ENCODE data around the gene FRY.

The FRY gene

DNA sequence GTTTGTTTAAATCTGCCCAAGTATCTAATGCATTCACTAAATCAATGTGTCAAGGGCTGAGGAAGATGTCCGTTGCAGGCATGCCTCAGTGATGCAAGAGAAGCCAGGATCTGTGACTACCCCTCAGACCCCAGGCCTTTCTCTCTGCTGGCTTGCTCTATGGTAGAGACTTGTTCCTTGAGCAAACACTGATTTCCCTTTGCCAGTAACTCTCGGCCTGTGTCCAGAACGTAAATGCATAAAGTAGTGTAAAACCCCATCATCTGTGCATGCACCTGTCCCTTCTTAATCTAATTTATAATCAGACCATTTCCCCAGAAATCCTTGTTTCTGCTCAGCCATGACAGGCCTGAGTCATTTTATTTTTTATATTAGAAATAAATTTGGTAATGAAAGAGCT, 28.7 kb upstream of the FRY start:
- no peaks in the 10 kb centered on the region for H3K27me3 Mint-ChIP-seq
- H3K4me3 Mint-ChIP-seq, result no peak overlapping the region
- H3K9me3 Mint-ChIP-seq, result no peaks in the 10 kb centered on the region
- no peaks in the 10 kb centered on the region for H3K36me3 Mint-ChIP-seq (ENCODE audit: low read depth)
- no peak for ATAC-seq
- DNase-seq, result no peak
- no peaks in the 10 kb centered on the region for H3K4me1 Mint-ChIP-seq
- H3K27ac Mint-ChIP-seq, result no peak overlapping the region

DNA sequence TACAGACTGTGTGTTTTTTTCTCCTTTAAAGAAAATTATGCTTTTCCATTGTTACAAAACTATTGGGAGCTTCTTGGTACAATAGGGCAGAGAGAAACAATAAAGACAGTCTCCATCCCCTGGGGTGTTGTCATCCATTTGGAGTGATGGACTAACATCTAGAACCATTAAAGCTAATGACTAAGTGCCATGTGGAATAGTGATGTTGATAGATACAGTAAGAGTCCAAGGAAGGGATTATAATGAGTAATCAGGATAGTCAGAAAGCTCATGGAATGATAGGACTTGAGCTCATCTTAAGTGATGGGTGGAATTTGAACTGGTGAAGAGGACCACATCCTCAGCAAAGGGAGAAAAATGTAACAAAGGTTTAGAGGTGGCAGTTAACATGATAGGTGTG, 24.1 kb upstream of the FRY start:
- Mint-ChIP-seq H3K4me3 (no peak overlapping the region), H3K4me1 (no peaks in the 10 kb centered on the region), H3K27me3 (no peaks in the 10 kb centered on the region), H3K36me3 (ENCODE audit: low read depth) (no peaks in the 10 kb centered on the region), H3K9me3 (no peaks in the 10 kb centered on the region), H3K27ac (no peak overlapping the region)
- ATAC-seq (no peak), DNase-seq (no peak)

DNA sequence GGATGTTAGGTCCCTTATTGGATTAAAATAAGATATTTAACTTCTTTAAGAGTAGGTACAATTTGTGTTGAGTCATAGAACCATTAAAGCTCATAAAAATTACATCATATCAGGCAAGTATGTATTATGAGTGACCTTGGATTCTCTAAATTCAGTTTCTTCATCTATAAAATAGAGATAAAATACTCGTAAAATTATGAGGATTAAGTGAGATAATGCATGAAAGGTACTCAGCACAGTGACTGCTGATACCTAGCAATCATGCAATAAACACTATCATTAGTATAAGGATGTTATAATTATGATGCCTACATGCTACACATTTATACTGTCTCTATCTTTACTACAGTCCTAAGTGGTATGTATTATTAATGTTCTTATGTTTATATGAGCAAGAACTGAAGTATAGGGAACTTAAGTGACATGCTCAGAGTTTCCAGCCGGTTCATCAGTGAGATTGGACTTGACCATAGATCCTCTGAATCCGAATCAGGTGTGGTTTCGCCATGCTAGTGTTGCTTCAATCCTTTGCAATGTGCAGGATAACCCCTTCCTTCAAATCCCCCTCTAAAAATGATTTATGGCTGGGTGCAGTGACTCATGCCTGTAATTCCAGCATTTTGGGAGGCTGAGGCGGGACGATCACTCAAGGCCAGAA, 22.9 kb upstream of the FRY start:
- H3K27me3 Mint-ChIP-seq, result no peaks in the 10 kb centered on the region
- H3K4me1 Mint-ChIP-seq, result no peaks in the 10 kb centered on the region
- no peak overlapping the region for H3K27ac Mint-ChIP-seq
- H3K36me3 Mint-ChIP-seq (ENCODE audit: low read depth), result no peaks in the 10 kb centered on the region
- no peaks in the 10 kb centered on the region for H3K9me3 Mint-ChIP-seq
- DNase-seq (no peak), ATAC-seq (no peak)
- no peak overlapping the region for H3K4me3 Mint-ChIP-seq

DNA sequence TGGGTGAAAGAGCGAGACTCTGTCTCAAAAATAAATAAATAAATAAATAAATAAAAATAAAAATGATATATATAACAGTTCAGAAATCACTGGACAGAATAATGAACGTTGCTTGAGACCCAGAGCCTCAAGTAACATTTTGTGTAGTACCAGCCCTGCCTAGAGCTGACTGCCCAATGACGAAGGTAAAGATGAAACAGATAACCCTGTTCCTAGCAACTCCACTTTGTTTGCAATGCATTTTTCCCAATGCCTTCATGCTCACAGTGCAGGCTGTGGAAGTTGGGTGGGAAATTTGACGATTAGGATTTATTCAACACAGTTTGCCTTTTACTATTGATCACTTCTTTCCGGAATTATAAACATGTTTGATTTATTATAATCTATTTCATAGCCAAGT, 22.2 kb upstream of the FRY start:
- DNase-seq, result no peak
- no peak for ATAC-seq
- no peaks in the 10 kb centered on the region for H3K27me3 Mint-ChIP-seq
- H3K4me1 Mint-ChIP-seq, result no peaks in the 10 kb centered on the region
- H3K4me3 Mint-ChIP-seq, result no peak overlapping the region
- H3K27ac Mint-ChIP-seq, result no peak overlapping the region
- H3K9me3 Mint-ChIP-seq, result no peaks in the 10 kb centered on the region
- H3K36me3 Mint-ChIP-seq (ENCODE audit: low read depth), result no peaks in the 10 kb centered on the region

DNA sequence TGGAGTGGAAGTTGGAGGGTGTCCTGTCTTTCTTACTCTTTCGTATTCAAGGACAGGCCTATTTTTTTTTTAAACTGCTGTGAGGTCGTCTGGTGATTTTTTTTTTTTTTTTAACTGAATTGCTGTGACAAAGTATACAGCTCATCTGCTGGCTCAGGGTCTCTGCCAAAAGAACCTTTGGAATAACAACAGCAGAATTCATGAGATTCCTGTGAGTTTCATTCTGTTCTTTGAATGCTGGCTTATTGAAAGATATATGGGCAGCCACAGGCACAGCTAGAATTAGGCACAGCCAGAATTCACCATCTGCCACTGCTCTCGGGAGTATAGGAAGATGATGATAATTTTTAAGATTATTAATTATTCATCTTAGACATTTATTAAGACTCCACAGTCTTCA, 21.4 kb upstream of the FRY start:
- Mint-ChIP-seq H3K27ac (no peak overlapping the region), H3K4me1 (no peaks in the 10 kb centered on the region), H3K9me3 (no peaks in the 10 kb centered on the region), H3K27me3 (no peaks in the 10 kb centered on the region), H3K36me3 (ENCODE audit: low read depth) (no peaks in the 10 kb centered on the region), H3K4me3 (no peak overlapping the region)
- DNase-seq (no peak), ATAC-seq (no peak)

DNA sequence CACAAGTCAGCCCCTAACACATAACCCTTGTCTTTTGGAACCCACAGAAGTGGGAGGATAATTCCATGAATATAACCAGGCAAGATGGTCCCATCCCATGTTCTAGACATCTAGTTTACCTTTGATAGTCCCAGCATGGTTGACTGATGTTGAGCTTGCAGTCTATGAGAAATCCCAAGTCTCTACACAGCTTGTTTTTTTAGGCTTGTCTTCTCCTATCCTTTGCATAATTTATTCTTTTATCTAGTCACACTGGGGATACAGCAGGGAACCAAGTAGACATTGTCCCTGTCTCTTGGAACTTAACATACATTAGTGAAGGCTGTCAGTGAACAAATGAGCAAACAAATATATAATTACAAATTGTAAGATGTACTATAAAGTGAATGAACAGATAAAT, 19.6 kb upstream of the FRY start:
- Mint-ChIP-seq H3K27me3 (no peaks in the 10 kb centered on the region), H3K27ac (no peak overlapping the region), H3K36me3 (ENCODE audit: low read depth) (no peaks in the 10 kb centered on the region), H3K4me3 (no peak overlapping the region), H3K9me3 (no peaks in the 10 kb centered on the region), H3K4me1 (no peaks in the 10 kb centered on the region)
- no peak for DNase-seq
- no peak for ATAC-seq

DNA sequence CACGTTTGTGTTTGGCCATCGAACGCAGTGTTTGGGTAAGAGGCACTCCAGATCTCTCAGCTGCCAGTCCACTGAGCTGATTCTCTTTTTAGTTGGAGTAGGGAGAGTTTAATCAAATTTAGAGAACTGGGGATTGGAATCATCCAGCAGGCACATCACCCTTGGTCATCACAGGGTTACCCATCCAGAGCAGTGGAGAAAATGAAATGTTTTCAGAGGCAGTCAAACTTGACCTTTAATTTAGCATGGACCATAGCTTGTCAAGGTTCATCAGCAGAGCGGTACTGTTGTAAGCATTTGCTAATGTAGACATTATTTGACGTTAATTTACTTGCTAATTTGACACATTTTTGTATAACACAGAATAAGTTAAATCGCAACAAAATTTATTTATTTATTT, 18.4 kb upstream of the FRY start:
- no peak for ATAC-seq
- H3K9me3 Mint-ChIP-seq, result no peaks in the 10 kb centered on the region
- H3K36me3 Mint-ChIP-seq (ENCODE audit: low read depth), result no peaks in the 10 kb centered on the region
- no peak overlapping the region for H3K27ac Mint-ChIP-seq
- DNase-seq, result no peak
- H3K4me1 Mint-ChIP-seq, result no peaks in the 10 kb centered on the region
- no peaks in the 10 kb centered on the region for H3K27me3 Mint-ChIP-seq
- no peak overlapping the region for H3K4me3 Mint-ChIP-seq

DNA sequence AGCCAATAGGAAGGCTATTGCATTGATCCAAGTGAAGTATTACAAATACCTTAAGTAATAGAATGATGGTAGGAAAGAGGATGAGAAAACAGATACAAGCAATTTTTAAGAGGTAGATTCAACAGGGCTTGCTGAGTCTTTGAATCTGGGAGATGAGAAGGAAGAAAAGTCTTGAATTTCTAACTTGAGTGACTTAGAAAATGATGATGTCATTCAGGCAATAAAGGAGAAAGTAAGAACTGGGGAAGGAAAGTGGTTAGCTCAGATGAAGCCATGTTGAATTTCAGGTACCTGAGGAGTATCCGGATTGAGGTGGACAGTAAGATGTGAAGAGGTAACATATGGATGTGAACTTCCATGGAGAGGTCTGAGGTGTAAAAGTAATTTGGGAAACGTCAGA, 15.5 kb upstream of the FRY start:
- Mint-ChIP-seq H3K9me3 (no peaks in the 10 kb centered on the region), H3K27ac (no peak overlapping the region)
- ATAC-seq, result no peak

DNA sequence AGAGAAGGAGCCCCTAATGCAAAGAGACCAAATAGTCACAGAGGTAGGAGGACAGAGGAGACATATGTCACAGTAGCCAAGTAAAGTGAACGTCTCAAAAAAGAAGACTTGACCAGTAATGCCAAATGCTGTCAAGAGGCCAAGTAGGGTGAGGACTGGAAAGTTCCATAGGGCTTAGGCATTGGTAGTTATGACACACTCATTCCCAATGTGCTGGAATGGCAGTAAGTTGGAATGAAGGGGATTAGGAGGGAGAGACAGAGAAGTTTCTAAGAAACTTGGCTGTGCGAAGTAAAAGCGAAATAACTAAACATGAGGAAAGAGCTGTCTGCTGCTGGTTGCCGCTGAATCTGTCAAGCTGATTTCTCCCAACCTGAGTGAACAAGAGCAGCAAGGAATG, 14.9 kb upstream of the FRY start:
- DNase-seq, result no peak
- Mint-ChIP-seq H3K27ac (no peak overlapping the region), H3K4me3 (no peak overlapping the region)

More for the DNA sequence above, 15.5 kb upstream of the FRY start:
- H3K4me1 Mint-ChIP-seq, result no peaks in the 10 kb centered on the region
- no peaks in the 10 kb centered on the region for H3K27me3 Mint-ChIP-seq
- no peak for DNase-seq
- no peak overlapping the region for H3K4me3 Mint-ChIP-seq
- no peaks in the 10 kb centered on the region for H3K36me3 Mint-ChIP-seq (ENCODE audit: low read depth)

DNA sequence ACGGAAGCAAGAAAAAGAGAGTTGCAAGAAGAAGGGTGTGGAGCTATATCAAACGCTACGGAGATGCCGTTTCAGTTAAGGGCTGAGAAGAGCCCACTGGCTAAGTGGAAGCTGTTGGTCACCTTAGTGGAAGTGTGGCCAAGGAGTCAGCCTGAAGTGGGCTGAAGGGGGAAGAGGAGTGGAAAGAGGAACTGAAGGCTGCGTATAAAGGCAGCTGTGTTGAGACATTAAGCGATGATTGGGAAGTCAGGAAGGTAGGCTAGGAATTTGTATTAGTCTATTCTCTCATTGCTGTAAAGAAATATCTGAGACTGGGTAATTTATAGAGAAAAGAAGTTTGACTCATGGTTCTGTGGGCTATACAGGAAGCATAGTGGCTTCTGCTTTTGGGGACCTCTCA, 14.1 kb upstream of the FRY start:
- no peak for DNase-seq
- no peak overlapping the region for H3K4me3 Mint-ChIP-seq
- H3K9me3 Mint-ChIP-seq, result no peaks in the 10 kb centered on the region
- H3K27me3 Mint-ChIP-seq, result no peaks in the 10 kb centered on the region
- ATAC-seq, result no peak
- H3K27ac Mint-ChIP-seq, result no peak overlapping the region
- no peaks in the 10 kb centered on the region for H3K36me3 Mint-ChIP-seq (ENCODE audit: low read depth)
- no peaks in the 10 kb centered on the region for H3K4me1 Mint-ChIP-seq

More for the DNA sequence above, 14.9 kb upstream of the FRY start:
- Mint-ChIP-seq H3K9me3 (no peaks in the 10 kb centered on the region), H3K36me3 (ENCODE audit: low read depth) (no peaks in the 10 kb centered on the region), H3K27me3 (no peaks in the 10 kb centered on the region), H3K4me1 (no peaks in the 10 kb centered on the region)
- ATAC-seq, result no peak

DNA sequence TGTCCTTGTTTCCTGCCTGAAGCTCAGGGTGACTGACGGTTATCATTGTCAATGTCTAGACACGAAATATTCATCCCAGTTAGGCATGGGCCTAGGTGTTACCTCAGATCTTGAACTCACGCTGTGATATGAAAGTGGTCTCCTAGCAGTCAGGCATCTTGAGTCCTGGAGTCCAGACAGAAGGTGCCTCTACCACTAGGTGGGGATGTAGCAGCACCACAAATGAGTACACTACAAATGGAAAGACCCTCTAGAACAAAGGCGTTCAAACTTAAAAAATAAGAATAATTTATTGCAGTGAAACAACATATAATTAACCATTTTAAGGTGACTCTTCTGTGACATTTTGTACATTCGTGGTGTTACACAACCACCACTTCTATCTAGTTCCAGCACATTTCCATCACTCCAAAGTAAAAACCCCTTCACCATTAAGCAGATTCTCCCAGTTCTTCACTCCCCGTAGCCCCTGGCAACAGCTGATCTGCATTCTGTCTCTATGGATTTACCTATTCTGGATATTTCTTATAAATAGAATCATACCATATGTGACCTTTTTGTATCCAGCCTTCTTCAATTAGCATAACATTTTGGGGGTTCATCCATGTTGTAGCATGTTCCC, 11.9 kb upstream of the FRY start:
- peak; percentile 19 for DNase-seq
- Mint-ChIP-seq H3K36me3 (ENCODE audit: low read depth) (no peaks in the 10 kb centered on the region), H3K27me3 (no peaks in the 10 kb centered on the region), H3K27ac (no peak overlapping the region), H3K4me1 (no peaks in the 10 kb centered on the region), H3K9me3 (no peaks in the 10 kb centered on the region), H3K4me3 (no peak overlapping the region)
- ATAC-seq, result peak; percentile 59

DNA sequence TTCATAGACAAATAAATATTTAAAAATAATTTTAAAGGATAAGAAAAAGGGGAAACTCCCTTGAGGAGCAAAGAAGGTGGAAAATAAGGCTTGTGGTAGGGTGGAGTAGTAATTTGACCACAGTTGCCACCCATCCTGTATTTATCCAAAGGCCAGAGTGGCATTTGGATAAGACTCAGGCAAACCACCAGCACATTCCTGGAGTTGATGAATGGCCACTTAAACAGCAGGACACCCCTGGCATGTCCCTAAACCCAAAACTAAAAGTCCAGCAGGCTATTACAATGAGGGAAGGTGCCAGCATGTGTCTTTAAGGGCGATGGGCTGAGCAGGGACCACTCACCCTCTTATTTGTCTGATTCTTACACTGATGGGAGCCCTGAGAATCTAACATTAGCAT, 9.8 kb upstream of the FRY start:
- no peak for DNase-seq
- Mint-ChIP-seq H3K27ac (no peak overlapping the region), H3K27me3 (no peaks in the 10 kb centered on the region), H3K9me3 (no peaks in the 10 kb centered on the region), H3K36me3 (ENCODE audit: low read depth) (no peaks in the 10 kb centered on the region), H3K4me1 (no peaks in the 10 kb centered on the region), H3K4me3 (no peak overlapping the region)
- no peak for ATAC-seq

DNA sequence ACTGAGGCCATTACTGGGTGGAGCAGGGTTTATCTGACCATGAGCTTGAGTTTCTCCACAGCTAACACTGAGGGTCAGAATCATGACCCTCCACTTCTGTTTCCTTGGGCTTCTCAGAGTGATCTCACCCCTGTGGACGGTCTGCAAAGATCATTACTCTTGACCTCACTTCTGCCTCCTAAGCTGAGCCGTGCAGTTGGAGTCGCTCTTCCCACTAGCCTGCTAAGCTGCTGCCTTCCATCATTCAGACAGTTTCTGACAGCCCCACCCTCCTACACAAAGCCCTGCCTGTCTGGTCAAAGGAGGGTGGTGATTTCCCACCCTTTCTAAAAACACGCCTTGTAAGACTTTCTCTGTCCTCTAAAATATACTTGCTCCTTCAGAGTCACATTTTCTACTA, 9.3 kb upstream of the FRY start:
- no peak overlapping the region for H3K27ac Mint-ChIP-seq
- H3K4me1 Mint-ChIP-seq, result no peaks in the 10 kb centered on the region
- no peaks in the 10 kb centered on the region for H3K9me3 Mint-ChIP-seq

DNA sequence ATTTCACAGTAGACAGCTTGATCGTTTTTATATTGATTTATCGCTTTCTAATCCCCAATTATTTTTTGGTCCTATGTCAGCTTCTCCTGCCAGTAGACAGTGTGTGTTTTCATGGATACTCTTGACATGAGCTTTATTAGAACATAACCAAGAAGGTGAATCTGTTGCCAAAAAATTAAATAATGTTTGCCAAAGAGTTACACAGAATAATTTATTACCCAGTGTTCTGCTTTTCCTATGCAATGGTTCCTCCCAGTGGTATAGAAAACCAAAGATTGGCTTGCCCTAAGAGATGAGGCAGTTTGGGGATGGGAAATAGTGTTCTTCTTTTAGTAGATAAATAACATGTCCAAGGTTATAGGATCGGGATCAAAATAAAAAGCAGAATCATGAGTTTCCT, 8.5 kb upstream of the FRY start:
- Mint-ChIP-seq H3K27me3 (no peaks in the 10 kb centered on the region), H3K4me1 (no peaks in the 10 kb centered on the region), H3K27ac (no peak overlapping the region), H3K9me3 (no peaks in the 10 kb centered on the region), H3K36me3 (ENCODE audit: low read depth) (no peaks in the 10 kb centered on the region), H3K4me3 (no peak overlapping the region)
- DNase-seq (no peak), ATAC-seq (no peak)

More for the DNA sequence above, 9.3 kb upstream of the FRY start:
- DNase-seq (no peak), ATAC-seq (no peak)
- Mint-ChIP-seq H3K27me3 (no peaks in the 10 kb centered on the region), H3K4me3 (no peak overlapping the region), H3K36me3 (ENCODE audit: low read depth) (no peaks in the 10 kb centered on the region)

DNA sequence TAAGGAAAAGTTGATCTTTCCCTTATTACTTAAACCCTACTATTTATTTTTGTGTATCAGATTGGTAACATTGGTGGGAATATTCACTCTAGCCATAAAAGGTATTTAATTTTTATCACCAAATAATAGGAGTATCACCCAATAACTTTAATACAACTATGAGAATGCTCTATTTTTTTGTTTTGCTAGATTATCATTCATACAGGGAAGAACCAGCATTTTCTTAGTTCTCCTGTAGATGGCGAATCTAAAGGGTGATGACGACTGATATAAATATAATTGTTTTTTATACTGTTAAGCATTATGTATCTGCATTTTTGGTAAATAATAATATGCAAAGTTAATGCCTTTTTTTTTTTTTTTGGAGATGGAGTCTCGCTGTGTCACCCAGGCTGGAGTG, 7.9 kb upstream of the FRY start:
- no peaks in the 10 kb centered on the region for H3K27me3 Mint-ChIP-seq
- H3K36me3 Mint-ChIP-seq (ENCODE audit: low read depth), result no peaks in the 10 kb centered on the region

DNA sequence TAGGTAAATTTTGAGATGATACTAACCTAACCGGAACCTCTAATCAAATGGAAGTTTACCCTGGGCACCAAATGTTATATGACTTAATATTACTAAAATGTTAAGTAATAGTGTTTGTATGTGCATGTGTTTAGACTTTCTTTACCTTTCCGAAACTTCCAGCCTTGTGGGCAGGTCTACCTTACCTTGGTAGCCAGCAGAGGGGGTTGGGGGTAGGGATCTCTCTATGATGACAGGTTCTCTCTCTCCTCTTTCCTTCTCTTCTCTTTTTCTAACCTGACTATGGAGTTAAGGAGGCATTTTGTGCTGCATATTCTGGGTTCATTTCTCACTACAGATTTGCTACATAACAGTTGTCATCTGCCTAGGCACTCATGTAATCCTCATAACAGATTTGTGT, 6.8 kb upstream of the FRY start:
- H3K27me3 Mint-ChIP-seq, result no peaks in the 10 kb centered on the region
- no peak overlapping the region for H3K27ac Mint-ChIP-seq
- H3K4me3 Mint-ChIP-seq, result no peak overlapping the region
- no peaks in the 10 kb centered on the region for H3K4me1 Mint-ChIP-seq
- H3K36me3 Mint-ChIP-seq (ENCODE audit: low read depth), result no peaks in the 10 kb centered on the region
- DNase-seq (no peak), ATAC-seq (no peak)
- H3K9me3 Mint-ChIP-seq, result no peaks in the 10 kb centered on the region

More for the DNA sequence above, 7.9 kb upstream of the FRY start:
- DNase-seq (no peak), ATAC-seq (no peak)
- Mint-ChIP-seq H3K4me1 (no peaks in the 10 kb centered on the region), H3K27ac (no peak overlapping the region), H3K9me3 (no peaks in the 10 kb centered on the region), H3K4me3 (no peak overlapping the region)

Data from activated naive CD8-positive, alpha-beta T cell treated with anti-CD3 and anti-CD28 coated beads, Interleukin-2, amount 50 U/mL, for 24 hours (primary cell).